Posterior vena cava (tissue), 2 donors: ENCODE data around the gene KIAA2012. TPM values are rescaled to one million over a fixed set of nuclear protein-coding genes. Genes with fewer than 3 reads are reported as not detected.
"Not testable (repeated sequence)": the region's sequence is repeated elsewhere in the genome, so short reads cannot be mapped to it uniquely, and the experiment has no call there.

ENCODE experiments used
- DNase-seq: peaks from one replicate; pipeline ENCODE4 v3.0.0-alpha.2; 2020; ENCODE audit warnings: low spot score
- intact Hi-C, 2 donors: fragments of 100-400 bp; cut with DNase I; formaldehyde crosslinking; loops; one replicate each; pipeline versions ENCODE4 v1.14.1 to v1.14.2; 2022 to 2023
- total RNA-seq, 2 donors: library from RNA; stranded (reverse); fragmentation: NEBNext Ultra II Directional; extraction: Animal tissue kit (Norgen Biotek cat#: 25700); gene quantifications; one replicate each; pipeline ENCODE4 v1.2.1, GENCODE V29; 2021
- donor health status: DM: yes; HTN: yes; CAD: no.
- donor health status: DM: yes; HTN: yes; CAD: no.

KIAA2012 gene
- total RNA-seq, 2 donors from 2014 or later, result not detected

- intact Hi-C loops, result no loop called here
- DNase-seq, result no peak
Observed at GRCh38 chr2:202208526-202208925, 135.5 kb downstream of the KIAA2012 start.

GRCh38 chr2:202215179-202215578 lies 142.1 kb downstream of the KIAA2012 start:
- intact Hi-C loops, result no loop called here
- no peak for DNase-seq

GRCh38 chr2:202221873-202222272 lies 148.8 kb downstream of the KIAA2012 start:
- DNase-seq, result no peak
- intact Hi-C loops, result no loop called here

- intact Hi-C loops, result no loop called here
- no peak for DNase-seq
Observed at GRCh38 chr2:202237787-202238233, 164.8 kb downstream of the KIAA2012 start.

- peak; percentile 97 for DNase-seq
- intact Hi-C loops, result no loop called here
Observed at GRCh38 chr2:202238234-202239197, 165.5 kb downstream of the KIAA2012 start, which contains the start of gene SUMO1. SUMO1 (minus strand) TSS chr2:202238597; CDS start chr2:202238451, 146 bp downstream.

- intact Hi-C loops, result loop anchor here in 1 of 2 donors (5.0 kb wide), 1 partner anchor 880 kb away; no protein-coding TSS in a partner anchor
- DNase-seq, result not testable (repeated sequence)
Observed at GRCh38 chr2:202247710-202248109, 174.7 kb downstream of the KIAA2012 start.

GRCh38 chr2:202249521-202250253 lies 176.6 kb downstream of the KIAA2012 start:
- intact Hi-C loops, result loop anchor here in 1 of 2 donors (5.0 kb wide), 1 partner anchor 882 kb away; no protein-coding TSS in a partner anchor
- no peak for DNase-seq

- no peak for DNase-seq
- intact Hi-C loops, result no loop called here
Observed at GRCh38 chr2:202251494-202251893, 178.4 kb downstream of the KIAA2012 start.

Other genes with a start within 250 kb of the KIAA2012 start
- 10 to 100 TPM; 20.9 to 32.0 TPM for gene FZD7, start 39.4 kb upstream of the KIAA2012 start, total RNA-seq
- 10 to 100 TPM; 62.7 to 64.2 TPM for gene SUMO1, start 165.3 kb downstream of the KIAA2012 start, total RNA-seq
- 10 to 100 TPM; 37.9 to 41.3 TPM for gene NOP58, start 192.5 kb downstream of the KIAA2012 start, total RNA-seq